ENCODE data around the gene TBC1D32.
"Not testable (repeated sequence)": the region's sequence is repeated elsewhere in the genome, so short reads cannot be mapped to it uniquely, and the experiment has no call there.

Gene TBC1D32

DNA sequence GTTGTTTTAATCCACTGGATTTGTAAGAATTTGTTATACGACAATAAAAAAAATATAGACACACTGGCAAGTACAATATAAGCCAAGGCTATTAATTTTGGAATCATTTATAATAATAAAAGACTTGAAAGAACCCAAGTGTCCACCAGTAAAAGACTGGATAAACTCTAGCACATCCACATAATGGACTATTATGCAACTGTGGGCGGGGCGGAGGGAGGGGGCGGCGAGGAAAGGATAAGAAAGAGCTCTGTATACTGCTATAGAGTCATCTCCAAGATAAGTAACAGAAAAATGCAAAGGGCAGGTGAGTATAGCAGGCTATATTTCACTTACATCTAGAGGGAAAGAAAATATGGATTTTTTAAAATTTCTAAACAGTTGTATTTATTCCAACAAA, 123.3 kb downstream of the TBC1D32 start:
- DNase-seq, result no peak

DNA sequence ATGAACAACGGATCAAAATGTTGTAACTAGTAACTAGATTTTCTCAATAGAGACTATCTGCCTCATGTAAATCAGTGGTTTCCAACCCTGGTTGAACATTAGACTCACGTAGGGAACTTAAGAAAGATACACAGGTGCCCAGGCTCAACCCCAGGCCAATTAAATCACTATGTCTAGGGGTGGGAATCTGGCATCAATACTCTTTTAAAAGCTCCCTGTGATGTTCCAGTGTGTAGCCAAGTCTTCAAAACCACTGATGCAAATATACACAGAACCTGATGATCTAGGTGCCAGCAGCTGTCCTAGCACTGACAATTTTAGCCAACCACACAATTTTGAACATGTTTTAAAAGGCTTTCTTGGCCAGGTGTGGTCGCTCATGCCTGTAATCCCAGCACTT, 128.7 kb downstream of the TBC1D32 start:
- no peak for DNase-seq

DNA sequence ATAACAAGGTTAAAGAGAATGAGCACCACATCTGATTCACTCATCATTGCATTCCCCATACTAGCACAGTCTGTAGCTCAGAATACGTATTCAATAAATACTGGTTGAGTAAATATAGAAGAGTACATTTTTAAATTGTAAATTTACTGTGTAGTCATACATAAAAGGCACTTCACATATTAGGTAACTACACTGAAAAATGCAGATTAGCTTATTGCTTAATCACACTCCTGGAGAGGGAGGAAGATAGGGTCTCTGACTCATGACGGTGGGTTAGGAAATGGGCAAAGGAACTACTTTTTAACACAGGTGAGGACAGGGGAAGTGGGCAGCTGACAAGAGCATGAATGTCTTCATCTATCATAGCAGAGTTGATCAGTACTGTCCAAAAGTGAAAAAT, 133.2 kb downstream of the TBC1D32 start:
- DNase-seq, result peak; percentile 5

DNA sequence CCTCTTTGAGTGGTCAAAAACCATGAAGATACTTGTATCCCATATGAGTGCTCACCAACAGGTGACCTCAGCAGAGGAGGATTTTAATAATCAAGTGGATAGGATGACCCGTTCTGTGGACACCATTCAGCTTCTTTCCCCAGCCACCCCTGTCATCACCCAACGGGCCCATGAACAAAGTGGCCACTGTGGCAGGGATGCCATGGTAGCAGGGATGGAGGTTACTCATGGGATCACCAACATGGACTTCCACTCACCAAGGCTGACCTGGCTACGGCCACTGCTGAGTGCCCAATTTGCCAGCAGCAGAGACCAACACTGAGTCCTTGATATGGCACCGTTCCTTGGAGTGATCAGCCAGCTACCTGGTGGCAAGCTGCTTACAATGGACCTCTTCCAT, 138.2 kb downstream of the TBC1D32 start:
- DNase-seq, result not testable (repeated sequence)

DNA sequence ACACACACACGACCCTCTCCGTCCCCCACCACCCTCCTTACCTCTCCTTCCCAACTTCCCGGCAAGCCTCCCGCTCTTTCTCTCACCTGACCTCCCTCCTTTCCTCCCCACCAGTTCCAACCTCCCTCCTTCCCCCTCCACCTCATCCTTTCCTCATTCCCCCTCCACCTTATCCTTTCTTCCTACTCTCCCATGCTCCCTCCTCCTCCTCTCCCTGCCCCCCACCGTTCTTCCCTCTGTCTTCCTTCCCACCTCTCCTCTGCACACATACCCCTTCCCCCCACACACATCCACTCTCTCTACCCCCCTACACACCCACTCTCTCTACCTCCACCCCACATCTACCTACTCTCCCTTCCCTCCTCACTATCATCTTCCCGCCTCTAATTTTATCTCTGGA, 144.2 kb downstream of the TBC1D32 start:
- DNase-seq, result no peak

DNA sequence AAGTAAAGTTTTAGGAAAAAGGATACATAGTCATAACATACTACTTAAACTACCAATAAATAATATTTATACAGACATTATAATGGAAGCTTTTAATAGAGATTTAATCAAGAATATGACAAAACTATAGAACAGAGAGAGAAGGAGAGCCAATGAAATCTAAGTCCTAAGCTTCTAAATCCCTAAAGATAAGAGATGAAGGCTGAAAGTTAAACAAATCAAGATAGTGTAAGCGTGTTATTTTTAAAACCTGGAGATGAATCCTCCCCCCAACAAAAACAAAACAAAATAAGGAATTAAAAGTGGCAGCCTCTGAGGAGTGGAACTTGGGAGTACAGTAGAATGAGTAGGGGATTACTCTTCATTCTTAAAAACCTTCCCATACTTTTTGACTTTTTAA, 145.9 kb downstream of the TBC1D32 start:
- DNase-seq, result no peak

DNA sequence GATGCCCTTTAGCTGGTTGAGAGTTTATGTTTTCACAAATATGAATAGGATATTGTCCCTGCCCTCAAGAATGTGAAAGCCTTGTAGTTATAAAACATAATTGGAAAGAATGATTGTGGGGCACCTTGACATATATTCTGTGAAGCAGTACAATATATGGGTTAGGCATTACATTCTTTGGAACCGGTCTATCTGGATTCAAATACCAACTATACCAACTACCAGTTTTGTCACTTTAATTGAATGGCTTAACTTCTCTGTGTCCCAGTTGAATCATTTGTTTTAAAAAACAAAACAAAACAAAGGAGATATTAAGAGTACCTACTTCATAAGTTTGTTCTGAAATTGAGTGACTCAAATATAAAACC, 146.5 kb downstream of the TBC1D32 start:
- no peak for DNase-seq

DNA sequence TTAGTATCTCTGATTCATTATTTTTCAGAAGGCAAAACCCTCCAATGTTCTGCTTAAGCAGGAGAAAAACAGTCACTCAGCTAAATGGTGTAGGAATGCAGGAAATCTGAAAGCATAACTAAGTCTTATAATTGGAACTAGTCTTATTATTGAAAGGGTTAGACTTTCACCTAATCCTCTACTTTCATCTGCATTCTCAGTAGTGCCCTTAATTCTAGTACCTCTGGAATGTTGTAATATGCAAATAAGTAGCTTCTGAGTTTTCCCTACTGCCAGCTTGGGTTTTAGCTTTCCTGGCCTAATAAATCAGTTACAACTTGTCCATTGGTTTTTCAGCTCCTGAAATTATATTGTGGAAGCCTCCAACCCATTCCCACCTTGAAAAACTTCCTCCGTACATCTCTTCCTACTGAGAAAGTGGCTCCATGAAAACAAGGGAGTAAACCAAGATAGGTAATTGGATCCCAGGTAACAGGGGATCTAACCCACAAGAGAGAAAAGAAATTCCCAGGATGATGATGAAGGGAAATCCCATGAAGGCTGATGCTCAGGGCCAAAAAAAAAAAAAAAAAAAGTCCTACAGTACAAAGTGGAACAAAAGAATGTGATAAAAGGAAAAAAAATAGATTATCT, 147.0 kb downstream of the TBC1D32 start:
- DNase-seq, result no peak

DNA sequence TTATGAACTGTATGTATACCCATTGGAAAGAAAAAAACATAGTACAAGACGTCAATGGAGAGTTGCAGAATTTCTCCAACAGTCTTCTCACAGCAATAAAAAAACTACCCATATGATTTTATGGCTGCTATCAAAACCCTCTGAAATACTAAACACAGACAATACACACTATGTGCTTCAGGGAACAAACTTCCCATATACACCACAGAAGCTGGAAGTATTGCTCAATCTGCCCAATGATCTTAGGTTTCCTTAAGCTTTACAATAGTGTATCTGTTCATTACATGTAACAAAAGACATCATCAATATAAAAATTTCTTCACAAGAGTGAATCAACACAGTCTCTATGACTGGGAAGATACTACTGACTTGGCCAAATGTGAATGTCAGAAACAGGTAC, 150.5 kb downstream of the TBC1D32 start:
- DNase-seq, result no peak

DNA sequence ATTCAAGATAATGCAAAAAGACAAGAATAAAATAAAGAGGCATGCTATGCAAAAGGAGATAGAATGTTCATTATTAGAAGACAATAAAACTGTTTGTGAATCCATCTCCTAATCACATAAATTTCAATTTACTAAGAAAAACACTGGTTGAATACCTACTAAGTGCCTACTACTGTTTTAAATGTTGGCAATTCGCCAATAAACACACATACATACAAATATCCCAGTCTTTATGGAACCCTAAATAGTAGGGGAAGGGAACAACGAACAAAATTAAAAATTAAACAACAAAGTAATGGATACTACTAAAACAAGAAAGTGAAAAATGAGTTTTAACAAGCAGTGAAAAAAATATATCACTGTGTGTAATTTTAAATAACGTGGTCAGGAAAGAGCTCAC, 158.5 kb downstream of the TBC1D32 start:
- no peak for DNase-seq

DNA sequence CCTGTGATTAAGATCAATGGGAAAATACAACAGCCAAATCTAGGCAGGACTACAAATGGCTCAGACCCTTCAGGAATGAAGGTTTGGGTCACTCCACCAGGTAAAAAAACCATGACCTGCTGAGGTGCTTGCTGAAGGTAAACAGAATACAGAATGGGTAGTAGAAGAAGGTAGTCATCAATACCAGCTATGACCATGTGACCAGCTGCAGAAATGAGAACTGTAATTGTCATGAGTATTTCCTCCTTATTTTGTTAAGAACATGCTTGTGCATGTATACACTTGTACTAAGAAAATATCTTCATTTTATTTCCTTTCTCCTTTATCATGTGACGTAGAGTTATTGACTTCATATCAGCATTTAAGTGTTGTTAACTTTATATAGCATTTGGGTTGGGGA, 161.8 kb downstream of the TBC1D32 start:
- DNase-seq, result not testable (repeated sequence)

DNA sequence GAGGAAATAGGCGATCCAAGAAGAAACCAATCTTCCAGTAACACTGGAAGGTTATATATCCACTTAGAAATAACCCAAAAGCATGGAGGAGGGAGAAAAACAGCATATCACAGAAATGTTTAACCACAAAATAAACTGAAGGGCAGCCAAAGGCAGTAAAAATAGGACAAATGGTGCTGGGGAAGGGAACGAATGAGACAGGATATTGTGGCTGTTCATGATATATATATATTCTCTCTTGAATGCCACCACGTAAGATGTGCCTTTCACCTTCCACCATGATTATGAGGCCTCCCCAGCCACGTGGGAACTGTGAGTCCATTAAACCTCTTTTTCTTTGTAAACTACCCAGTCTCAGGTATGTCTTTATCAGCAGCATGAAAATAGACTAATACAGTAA, 162.4 kb downstream of the TBC1D32 start:
- DNase-seq, result no peak

DNA sequence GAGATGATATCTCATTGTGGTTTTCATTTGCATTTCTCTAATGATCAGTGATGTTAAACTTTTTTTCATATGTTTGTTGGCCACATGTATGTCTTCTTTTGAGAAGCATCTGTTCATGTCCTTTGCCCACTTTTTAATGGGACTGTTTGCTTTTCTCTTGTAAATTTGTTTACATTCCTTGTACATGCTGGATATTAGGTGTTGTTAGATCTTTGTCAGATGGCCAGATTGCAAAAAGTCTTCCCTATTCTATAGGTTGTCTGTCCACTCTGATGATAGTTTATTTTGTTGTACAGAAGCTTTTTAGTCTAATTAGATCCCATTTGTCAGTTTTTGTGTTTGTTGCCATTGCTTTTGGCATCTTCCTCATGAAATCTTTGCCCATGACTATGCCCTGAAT, 172.4 kb downstream of the TBC1D32 start:
- no peak for DNase-seq

DNA sequence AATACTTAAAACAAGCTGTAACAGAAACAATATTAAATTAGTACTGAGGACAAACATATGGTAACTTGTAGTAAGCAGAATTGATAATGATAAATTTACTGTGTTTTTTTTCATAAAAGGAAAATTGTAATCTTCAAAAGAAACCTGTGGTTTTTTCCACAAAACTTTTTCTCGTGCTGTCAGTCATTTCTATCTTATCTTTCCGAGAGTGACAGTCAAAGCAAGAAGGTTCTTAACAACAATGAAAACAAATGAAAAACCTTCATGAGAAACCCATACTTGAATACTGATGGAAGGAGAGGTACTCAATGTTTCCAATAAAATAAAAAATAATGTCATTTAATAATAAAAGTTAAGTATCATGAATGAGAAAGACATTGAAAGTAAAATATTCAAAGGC, 174.0 kb downstream of the TBC1D32 start:
- DNase-seq, result no peak

DNA sequence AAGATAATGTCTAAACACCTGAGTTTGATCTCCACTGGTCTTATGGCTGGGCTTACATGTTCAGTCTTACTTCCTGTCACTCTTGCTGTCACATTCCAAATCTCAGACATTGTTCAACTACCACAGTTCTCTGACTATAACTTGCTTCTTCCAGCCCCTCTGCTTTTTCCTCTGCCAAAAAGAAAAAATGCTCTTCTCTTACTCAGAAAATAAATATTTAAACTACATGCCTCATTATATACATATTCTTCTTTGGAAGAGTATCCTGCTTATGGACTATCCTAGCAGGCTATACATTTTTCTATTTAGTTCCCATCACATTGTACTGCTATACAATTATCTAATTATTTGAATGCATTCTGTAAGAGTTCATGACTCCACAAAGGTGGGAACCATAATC, 175.4 kb downstream of the TBC1D32 start:
- no peak for DNase-seq

DNA sequence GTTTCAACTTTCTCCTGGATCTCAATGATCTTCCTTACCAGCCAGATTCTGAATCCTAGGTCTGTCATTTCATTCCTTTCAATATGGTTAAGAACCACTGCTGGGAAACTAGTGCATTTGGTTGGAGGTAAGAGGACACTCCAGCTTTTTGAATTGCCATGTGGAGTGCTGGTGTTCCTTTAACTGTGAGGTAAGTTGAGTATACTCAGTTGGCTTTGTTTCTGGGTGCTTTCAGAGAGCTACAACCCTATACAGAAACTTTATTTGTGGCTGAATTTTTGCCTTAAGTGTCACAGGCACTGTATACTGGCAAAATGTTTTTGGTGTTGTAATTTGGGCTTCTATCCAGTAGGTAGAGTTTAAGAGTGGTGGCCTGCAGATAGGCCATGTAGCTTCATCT, 175.8 kb downstream of the TBC1D32 start:
- no peak for DNase-seq

DNA sequence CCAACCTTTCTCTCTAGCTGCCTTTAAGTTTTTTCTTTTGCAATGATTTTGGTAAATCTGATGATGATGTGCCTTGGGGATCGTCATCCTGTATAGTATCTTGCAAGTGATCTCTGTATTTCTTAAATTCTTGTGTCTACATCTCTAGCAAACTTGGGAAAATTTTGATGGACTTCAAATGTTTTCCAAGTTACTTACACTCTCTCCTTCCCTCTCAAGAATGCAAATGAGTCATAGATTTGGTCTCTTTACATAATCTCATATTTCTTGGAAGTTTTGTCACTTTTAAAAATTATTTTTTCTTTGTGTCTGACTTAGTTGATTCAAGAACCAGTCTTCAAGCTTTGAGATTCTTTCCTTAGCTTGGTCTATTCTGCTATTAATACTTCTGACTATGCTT, 176.4 kb downstream of the TBC1D32 start:
- DNase-seq, result no peak

DNA sequence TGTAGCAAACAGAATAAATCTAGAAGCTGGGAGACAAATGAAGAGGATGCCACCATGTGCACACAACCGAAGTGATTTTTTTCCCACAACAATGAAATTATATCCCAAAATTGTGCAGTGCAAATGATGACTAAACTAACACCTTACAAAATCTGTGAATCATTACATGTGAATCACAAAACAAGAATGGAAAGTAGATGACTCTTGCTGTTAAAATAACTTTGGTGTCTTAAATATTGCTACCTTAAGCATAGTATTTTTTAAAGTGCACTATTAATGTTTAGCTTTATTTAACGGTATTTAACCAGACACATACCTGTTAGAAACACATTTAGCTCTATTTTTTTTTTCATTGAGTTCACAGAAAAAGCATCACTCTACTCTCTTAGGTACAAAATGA, 190.8 kb downstream of the TBC1D32 start:
- no peak for DNase-seq

DNA sequence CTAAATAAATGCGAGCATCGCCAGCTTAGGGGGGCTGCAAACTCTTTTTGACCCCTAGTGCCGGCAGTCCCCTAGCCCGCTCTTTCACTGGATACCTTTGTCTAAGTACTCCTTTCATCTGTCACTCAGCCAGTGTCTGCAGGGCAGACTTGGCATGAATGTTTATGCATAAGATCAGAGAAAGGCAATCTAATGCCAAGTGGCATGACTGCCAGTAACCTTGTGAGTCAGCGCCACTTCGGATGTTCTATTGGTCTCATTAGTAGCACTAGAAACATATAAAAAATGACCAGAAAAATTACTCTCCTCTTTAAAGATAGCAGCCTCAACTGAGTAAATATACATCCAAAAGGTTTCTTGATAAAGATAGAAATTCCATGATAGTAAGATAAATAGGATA, 192.2 kb downstream of the TBC1D32 start:
- DNase-seq, result no peak

DNA sequence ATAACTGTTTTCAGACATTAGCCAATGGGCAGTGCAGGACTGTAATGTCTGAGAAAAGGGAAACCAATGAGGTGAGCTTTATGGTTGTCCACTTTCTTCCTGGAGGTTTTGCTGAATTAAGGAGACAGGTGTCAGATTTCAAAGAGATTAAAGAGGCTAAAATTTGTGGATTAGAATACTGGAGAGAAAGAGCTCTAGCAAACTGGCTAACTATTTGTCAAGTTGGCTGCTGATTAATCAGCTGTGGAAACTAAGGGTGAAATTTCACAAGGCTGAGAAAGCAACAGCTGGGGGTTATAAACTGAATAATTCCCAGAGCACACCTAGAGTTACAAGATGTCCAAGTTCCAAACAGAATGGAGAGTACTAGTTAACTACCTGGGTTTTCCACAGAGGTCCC, 198.9 kb downstream of the TBC1D32 start:
- no peak for DNase-seq

DNA sequence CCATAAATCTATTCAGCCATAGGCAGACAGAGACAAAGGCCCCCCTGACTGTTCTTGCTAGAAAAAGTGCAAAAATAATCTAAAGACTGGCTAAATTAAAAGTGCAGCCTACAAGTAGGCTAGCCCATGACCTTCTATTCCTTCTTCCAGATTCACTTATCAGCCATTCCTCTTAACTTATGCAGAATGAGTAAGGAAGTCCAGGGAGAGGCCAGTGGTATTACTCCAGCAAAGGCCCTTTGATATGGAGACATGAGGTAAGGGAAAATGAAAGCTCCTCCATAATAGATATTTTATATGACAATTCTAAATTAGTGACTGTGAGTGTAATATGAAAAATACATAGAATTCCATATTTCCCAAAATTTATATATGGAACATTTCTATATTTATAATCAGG, 199.4 kb downstream of the TBC1D32 start:
- no peak for DNase-seq

DNA sequence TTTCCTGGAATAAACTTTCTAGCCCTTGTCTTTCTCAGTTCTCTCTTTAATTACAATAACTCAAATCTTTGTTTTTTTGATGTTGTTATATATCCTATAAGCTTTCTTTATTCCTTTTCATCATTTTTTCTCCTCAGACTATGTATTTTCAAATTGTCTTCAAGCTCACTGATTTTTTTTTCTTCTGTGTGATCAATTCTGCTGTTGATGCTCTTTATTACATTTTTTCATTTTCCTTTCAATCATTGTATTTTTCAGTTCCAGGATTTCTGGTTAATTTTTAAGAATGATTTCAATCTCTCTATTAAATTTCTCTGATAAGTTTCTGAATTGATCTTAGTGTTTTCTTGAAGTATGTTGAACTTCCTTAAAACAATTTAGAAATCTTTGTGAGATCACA, 209.7 kb downstream of the TBC1D32 start:
- no peak for DNase-seq

DNA sequence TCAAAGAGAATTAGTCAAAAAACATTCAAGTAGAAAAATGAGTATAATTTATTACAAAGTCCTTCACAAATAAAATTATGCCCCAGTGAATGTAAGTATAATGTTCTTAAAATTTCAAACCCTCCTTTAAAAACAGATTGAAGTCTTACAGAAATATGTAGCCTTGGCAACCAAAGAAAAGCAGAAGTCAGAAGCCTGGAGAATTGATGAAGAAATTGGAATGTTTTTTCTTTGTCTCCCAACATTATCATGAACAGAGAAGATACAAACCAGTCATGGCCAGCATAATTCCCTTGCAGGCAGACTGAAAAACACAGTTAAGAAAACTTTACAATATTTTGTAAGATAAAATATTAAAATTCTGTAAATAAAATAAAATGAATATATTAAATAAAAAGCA, 221.9 kb downstream of the TBC1D32 start:
- no peak for DNase-seq

DNA sequence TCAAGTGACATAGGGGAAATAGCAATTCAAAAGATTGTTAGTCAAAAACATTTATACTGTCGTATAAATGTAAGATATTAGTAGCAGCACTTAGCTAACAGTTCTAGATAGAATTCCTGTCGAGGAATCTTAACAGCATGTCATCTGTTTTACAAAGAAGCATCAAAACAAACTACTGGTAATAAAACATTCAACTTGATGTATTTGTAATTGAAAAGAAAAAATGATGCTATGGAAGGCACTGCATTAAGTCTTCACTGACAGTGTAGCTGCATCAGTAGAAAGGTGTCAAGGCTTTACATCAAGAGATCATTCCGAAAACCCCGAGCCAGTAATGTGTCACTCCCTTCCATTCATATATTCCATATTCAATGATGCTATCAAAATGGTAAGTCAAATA, 223.5 kb downstream of the TBC1D32 start:
- DNase-seq, result no peak

DNA sequence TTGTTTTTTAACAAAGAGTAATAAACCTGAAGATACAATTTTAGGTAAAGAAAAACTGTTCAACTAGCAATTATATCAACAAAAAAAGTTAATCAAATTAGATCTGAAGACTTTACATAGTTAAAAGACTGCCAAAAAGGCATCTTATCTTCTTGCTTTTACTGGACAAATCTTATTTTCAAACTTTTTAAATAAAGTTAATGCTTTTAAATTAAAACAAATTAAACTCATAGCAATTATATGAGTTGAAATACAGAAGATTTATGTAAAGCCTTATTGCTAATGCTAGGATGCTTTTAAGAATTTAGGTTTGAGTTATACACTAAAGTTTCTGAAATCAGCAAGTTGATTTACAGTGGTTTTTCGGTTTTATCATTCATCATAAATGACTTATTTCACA, 227.3 kb downstream of the TBC1D32 start:
- no peak for DNase-seq

DNA sequence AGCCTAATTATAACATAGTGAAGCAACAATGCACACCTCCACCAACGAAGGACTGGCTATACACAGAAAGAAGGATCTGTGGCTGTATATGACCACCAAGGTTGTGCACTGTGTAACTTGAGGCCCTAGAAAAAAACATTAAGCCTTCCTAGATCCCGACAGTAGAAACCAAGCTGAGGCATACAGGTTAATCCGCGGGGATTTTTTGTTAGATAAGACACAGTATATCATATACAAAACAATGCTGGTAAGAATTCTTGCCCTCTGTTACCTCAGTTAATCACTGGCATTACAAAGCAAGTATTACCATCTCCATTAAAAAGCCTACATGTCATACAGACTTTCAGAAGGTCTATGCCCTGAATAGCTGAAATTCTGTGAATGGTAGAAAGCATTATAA, 228.8 kb downstream of the TBC1D32 start:
- DNase-seq, result no peak

All from KG1 (cell line).